HG02588 (cell line): Measurements from ENCODE around the gene SERPINA3.
"Not testable (repeated sequence)": the region's sequence is repeated elsewhere in the genome, so short reads cannot be mapped to it uniquely, and the experiment has no call there.

Experiments used
- ATAC-seq: cut with Tn5 transposase; IDR thresholded peaks from one replicate; pipeline ENCODE4 v1.9.1; 2021; ENCODE audit warnings: mild to moderate bottlenecking, moderate library complexity; ENCODE audit not compliant: unreplicated experiment

SERPINA3 gene

GRCh38 chr14:94612174-94612573 is at the start of gene SERPINA3:
SERPINA3 (plus strand) TSS chr14:94612391; CDS start chr14:94614442, 2,051 bp downstream.
- no peak for ATAC-seq

GRCh38 chr14:94562941-94563883 is 49.0 kb upstream of the SERPINA3 start:
- ATAC-seq = no peak

GRCh38 chr14:94564381-94564780 is 47.8 kb upstream of the SERPINA3 start:
- no peak for ATAC-seq

- no peak for ATAC-seq
Measured at GRCh38 chr14:94568186-94568585, 44.0 kb upstream of the SERPINA3 start.

- ATAC-seq = no peak
Measured at GRCh38 chr14:94569381-94570001, 42.7 kb upstream of the SERPINA3 start.

- ATAC-seq = no peak
Measured at GRCh38 chr14:94570002-94570400, 42.2 kb upstream of the SERPINA3 start.

GRCh38 chr14:94570440-94570839 is 41.8 kb upstream of the SERPINA3 start:
- no peak for ATAC-seq

- ATAC-seq = no peak
Measured at GRCh38 chr14:94571395-94571794, 40.8 kb upstream of the SERPINA3 start.

- ATAC-seq = no peak
Measured at GRCh38 chr14:94571950-94572349, 40.2 kb upstream of the SERPINA3 start.

- no peak for ATAC-seq
Measured at GRCh38 chr14:94572637-94573303, 39.4 kb upstream of the SERPINA3 start.

- no peak for ATAC-seq
Measured at GRCh38 chr14:94573475-94574277, 38.5 kb upstream of the SERPINA3 start.

GRCh38 chr14:94574336-94574735 is 37.9 kb upstream of the SERPINA3 start:
- no peak for ATAC-seq

GRCh38 chr14:94575730-94576585 is 36.2 kb upstream of the SERPINA3 start:
- ATAC-seq = no peak

- ATAC-seq = not testable (repeated sequence)
Measured at GRCh38 chr14:94577472-94577871, 34.7 kb upstream of the SERPINA3 start.

GRCh38 chr14:94578712-94579111 is 33.5 kb upstream of the SERPINA3 start:
- ATAC-seq = no peak

- no peak for ATAC-seq
Measured at GRCh38 chr14:94581127-94581999, 30.8 kb upstream of the SERPINA3 start, which contains the start of gene SERPINA5. SERPINA5 (plus strand) TSS chr14:94581426; CDS start chr14:94587363, 5,937 bp downstream.

GRCh38 chr14:94582199-94582750 is 29.9 kb upstream of the SERPINA3 start:
- no peak for ATAC-seq

GRCh38 chr14:94582851-94583250 is 29.3 kb upstream of the SERPINA3 start:
- no peak for ATAC-seq
